ENCODE results near the gene PPDPF.

PPDPF gene

GRCh38 chr20:63527184-63527583, 6.6 kb downstream of the PPDPF start:
- H3K9ac ChIP-seq (ENCODE audit: low read length): no peak overlapping the region
- H3F3A ChIP-seq (ENCODE audit: insufficient read depth, low read length): peaks cover 7% of the 10 kb centered on the region
- no peak overlapping the region for H3K4me2 ChIP-seq (ENCODE audit: low read depth, low read length)
- TF ChIP-seq EZH2 (optimal IDR thresholded peaks at IDR 0.05; ENCODE audit: low read depth, low read length) (no peak), EZH2phosphoT487 (IDR thresholded peaks at IDR 0.05; ENCODE audit: low read length) (no peak), CTCF (IDR thresholded peaks at IDR 0.05; ENCODE audit: low read length) (no peak)
- no peaks in the 10 kb centered on the region for H4K20me1 ChIP-seq (ENCODE audit: insufficient read depth, low read length)
- no peak overlapping the region for H3K4me3 ChIP-seq (ENCODE audit: low read length)
- no peaks in the 10 kb centered on the region for H3K9me2 ChIP-seq (replicated peaks; ENCODE audit: insufficient read depth, low read length)
- peaks cover 44% of the 10 kb centered on the region for H3K27me3 ChIP-seq (replicated peaks; ENCODE audit: insufficient read depth, low read length)
- H3K36me3 ChIP-seq (replicated peaks; ENCODE audit: insufficient read depth, low read length): no peaks in the 10 kb centered on the region
- H2AFZ ChIP-seq (ENCODE audit: low read length): no peak overlapping the region
- H3K27ac ChIP-seq (ENCODE audit: low read length): no peak overlapping the region
- no peak for DNase-seq
- peaks cover 4% of the 10 kb centered on the region; the same call in 1 of the 2 replicates for H3K79me2 ChIP-seq (ENCODE audit: low read length)
- no peaks in the 10 kb centered on the region for H3K4me1 ChIP-seq (ENCODE audit: low read length)
- no peaks in the 10 kb centered on the region for H3K9me3 ChIP-seq (replicated peaks; ENCODE audit: insufficient read depth, low read length)

GRCh38 chr20:63529180-63529860, 8.8 kb downstream of the PPDPF start:
- Histone ChIP-seq H3K9me3 (replicated peaks; ENCODE audit: insufficient read depth, low read length) (no peaks in the 10 kb centered on the region), H3K27ac (ENCODE audit: low read length) (no peak overlapping the region), H3K4me3 (ENCODE audit: low read length) (no peak overlapping the region), H3F3A (ENCODE audit: insufficient read depth, low read length) (peaks cover 7% of the 10 kb centered on the region), H2AFZ (ENCODE audit: low read length) (no peak overlapping the region), H3K4me2 (ENCODE audit: low read depth, low read length) (no peak overlapping the region), H3K9me2 (replicated peaks; ENCODE audit: insufficient read depth, low read length) (no peaks in the 10 kb centered on the region), H3K27me3 (replicated peaks; ENCODE audit: insufficient read depth, low read length) (peaks cover 56% of the 10 kb centered on the region), H3K4me1 (ENCODE audit: low read length) (no peaks in the 10 kb centered on the region), H3K9ac (ENCODE audit: low read length) (no peak overlapping the region), H3K79me2 (ENCODE audit: low read length) (no peaks in the 10 kb centered on the region), H3K36me3 (replicated peaks; ENCODE audit: insufficient read depth, low read length) (no peaks in the 10 kb centered on the region), H4K20me1 (ENCODE audit: insufficient read depth, low read length) (no peaks in the 10 kb centered on the region)
- no peak for DNase-seq
- no peak for TF ChIP-seq CTCF (IDR thresholded peaks at IDR 0.05; ENCODE audit: low read length)
- TF ChIP-seq EZH2phosphoT487 (IDR thresholded peaks at IDR 0.05; ENCODE audit: low read length): no peak
- TF ChIP-seq EZH2 (optimal IDR thresholded peaks at IDR 0.05; ENCODE audit: low read depth, low read length): no peak

DNA sequence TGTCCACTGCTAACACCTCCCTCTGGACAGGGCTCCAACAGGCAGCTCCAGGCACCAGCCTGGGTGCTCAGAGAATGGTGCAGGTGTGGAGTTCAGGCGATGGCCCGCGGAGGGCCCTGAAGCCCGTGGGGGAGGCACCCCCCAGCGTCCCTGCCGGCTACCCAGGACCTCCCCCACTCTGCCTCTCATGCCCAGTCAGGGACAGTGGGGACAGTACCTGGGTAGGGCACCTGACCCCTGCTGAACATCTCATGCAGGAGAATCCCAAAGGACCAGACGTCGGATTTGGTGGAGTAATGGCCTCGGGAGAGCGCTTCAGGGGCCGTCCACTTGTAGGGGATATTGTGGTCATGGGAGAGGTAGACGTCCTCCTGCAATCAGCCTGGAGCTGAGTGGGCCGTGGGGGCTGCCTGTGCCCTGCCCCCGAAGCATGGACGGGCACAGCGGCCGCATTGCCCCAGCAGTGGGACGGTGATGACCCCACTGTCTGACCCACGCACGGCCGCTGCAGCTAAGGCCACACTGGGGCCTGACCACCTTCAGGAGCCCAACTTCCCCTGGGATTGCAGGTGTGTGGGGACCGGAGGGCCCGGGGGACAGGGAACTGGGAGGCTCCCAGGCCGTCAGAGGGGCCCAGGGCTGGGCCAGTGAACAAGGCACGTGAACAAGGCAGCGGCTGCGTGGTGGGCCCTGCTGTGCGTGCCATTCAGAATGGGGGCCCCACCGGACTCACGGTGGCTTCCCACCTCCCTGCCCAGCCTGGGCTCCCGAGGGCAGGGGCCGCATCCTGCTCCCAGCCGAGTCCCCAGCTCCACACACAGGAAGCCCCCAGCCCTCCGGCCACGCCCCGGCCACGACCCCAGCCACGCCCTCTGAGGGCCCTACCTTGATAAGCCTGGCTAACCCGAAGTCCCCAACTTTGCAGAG, 9.6 kb downstream of the PPDPF start:
- Histone ChIP-seq H3K36me3 (replicated peaks; ENCODE audit: insufficient read depth, low read length) (no peaks in the 10 kb centered on the region), H3K4me3 (ENCODE audit: low read length) (no peak overlapping the region), H3K27me3 (replicated peaks; ENCODE audit: insufficient read depth, low read length) (peaks cover 56% of the 10 kb centered on the region)

More for the DNA sequence above, 9.6 kb downstream of the PPDPF start:
- Histone ChIP-seq H3K79me2 (ENCODE audit: low read length) (no peaks in the 10 kb centered on the region), H3K9ac (ENCODE audit: low read length) (no peak overlapping the region), H4K20me1 (ENCODE audit: insufficient read depth, low read length) (no peaks in the 10 kb centered on the region), H3K9me2 (replicated peaks; ENCODE audit: insufficient read depth, low read length) (no peaks in the 10 kb centered on the region), H2AFZ (ENCODE audit: low read length) (no peak overlapping the region), H3K27ac (ENCODE audit: low read length) (no peak overlapping the region), H3K4me2 (ENCODE audit: low read depth, low read length) (no peak overlapping the region), H3K9me3 (replicated peaks; ENCODE audit: insufficient read depth, low read length) (no peaks in the 10 kb centered on the region), H3K4me1 (ENCODE audit: low read length) (no peaks in the 10 kb centered on the region), H3F3A (ENCODE audit: insufficient read depth, low read length) (peaks cover 3% of the 10 kb centered on the region; the same call in 1 of the 2 replicates)
- TF ChIP-seq EZH2phosphoT487 (IDR thresholded peaks at IDR 0.05; ENCODE audit: low read length): no peak
- no peak for TF ChIP-seq EZH2 (optimal IDR thresholded peaks at IDR 0.05; ENCODE audit: low read depth, low read length)
- TF ChIP-seq CTCF (IDR thresholded peaks at IDR 0.05; ENCODE audit: low read length): no peak
- DNase-seq: no peak

All from MM.1S (cell line).